ENCODE measurements around the gene NCAPD2. TPM values are rescaled to one million over a fixed set of nuclear protein-coding genes. Genes with fewer than 3 reads are reported as not detected.
A peak's percentile ranks its signal among the peaks of the same experiment; 100 is the strongest.

Gene NCAPD2
- total RNA-seq, 4 donors from 2014 or later, result 17.0 to 29.3 (median 23.0) TPM

GRCh38 chr12:6559500-6559899 is 65.6 kb downstream of the NCAPD2 start:
- Histone ChIP-seq H3K4me1 (peaks cover 0 to 27% (median 3%) of the 10 kb centered on the region in 4 donors), H3K36me3 (peaks cover 0 to 65% (median 27%) of the 10 kb centered on the region in 3 donors), H3K9me3 (no peaks in the 10 kb centered on the region), H3K27ac (no peak overlapping the region), H3K27me3 (no peaks in the 10 kb centered on the region), H3K4me3 (no peak overlapping the region)
- WGBS, 2 donors, result 87 to 91% methylated on average over 1 of the region's 1 CpG
- TF ChIP-seq EP300 (IDR thresholded peaks at IDR 0.05) (no peak), POLR2A (IDR thresholded peaks at IDR 0.05) (no peak), CTCF (IDR thresholded peaks at IDR 0.05) (no peak)
- no peak for DNase-seq (ENCODE audit: low spot score in 2 of 2)

GRCh38 chr12:6560501-6561205 is 66.8 kb downstream of the NCAPD2 start:
- peaks cover 0 to 20% (median 0%) of the 10 kb centered on the region in 4 donors for H3K4me1 ChIP-seq
- no peaks in the 10 kb centered on the region for H3K9me3 ChIP-seq
- WGBS, 2 donors, result 82 to 93% methylated on average over 10 to 13 of the region's 13 CpGs
- DNase-seq (ENCODE audit: low spot score in 2 of 2), result no peak
- no peak overlapping the region for H3K27ac ChIP-seq
- H3K4me3 ChIP-seq, result no peak overlapping the region
- peaks cover 0 to 71% (median 27%) of the 10 kb centered on the region in 3 donors for H3K36me3 ChIP-seq
- no peak for TF ChIP-seq CTCF (IDR thresholded peaks at IDR 0.05)
- no peak for TF ChIP-seq EP300 (IDR thresholded peaks at IDR 0.05)
- no peak for TF ChIP-seq POLR2A (IDR thresholded peaks at IDR 0.05)
- H3K27me3 ChIP-seq, result no peaks in the 10 kb centered on the region

- TF ChIP-seq CTCF (IDR thresholded peaks at IDR 0.05) (no peak), EP300 (IDR thresholded peaks at IDR 0.05) (no peak), POLR2A (IDR thresholded peaks at IDR 0.05) (no peak)
- WGBS, 2 donors, result 96 to 100% methylated on average over 7 to 10 of the region's 10 CpGs
- Histone ChIP-seq H3K27ac (no peak overlapping the region), H3K36me3 (peaks cover 0 to 71% (median 27%) of the 10 kb centered on the region in 3 donors), H3K27me3 (no peaks in the 10 kb centered on the region), H3K4me3 (no peak overlapping the region), H3K9me3 (no peaks in the 10 kb centered on the region), H3K4me1 (peaks cover 0 to 13% (median 8%) of the 10 kb centered on the region in 4 donors)
- DNase-seq (ENCODE audit: low spot score in 2 of 2), result no peak
Measured at GRCh38 chr12:6562881-6563280, 69.0 kb downstream of the NCAPD2 start.

- Histone ChIP-seq H3K9me3 (no peaks in the 10 kb centered on the region), H3K4me3 (no peak overlapping the region), H3K27me3 (no peaks in the 10 kb centered on the region), H3K4me1 (peaks cover 0 to 10% (median 8%) of the 10 kb centered on the region in 4 donors), H3K27ac (no peak overlapping the region), H3K36me3 (peaks cover 0 to 71% (median 27%) of the 10 kb centered on the region in 3 donors)
- TF ChIP-seq CTCF (IDR thresholded peaks at IDR 0.05) (peak; percentile 44 to 69 (median 61)), EP300 (IDR thresholded peaks at IDR 0.05) (no peak)
- 75% methylated on average over 8 of the region's 8 CpGs for WGBS, 2 donors
- DNase-seq (ENCODE audit: low spot score in 2 of 2), result peak in 1 of 2 donors; percentile 61
Measured at GRCh38 chr12:6563448-6564050, 69.6 kb downstream of the NCAPD2 start.

- Histone ChIP-seq H3K27ac (no peak overlapping the region), H3K27me3 (no peaks in the 10 kb centered on the region), H3K4me1 (peaks cover 0 to 19% (median 8%) of the 10 kb centered on the region in 4 donors), H3K9me3 (no peaks in the 10 kb centered on the region), H3K4me3 (peak overlapping the region; percentile 45 to 84 (median 68)), H3K36me3 (peaks cover 0 to 67% (median under 1%) of the 10 kb centered on the region in 3 donors)
- 40 to 41% methylated on average over 8 of the region's 8 CpGs for WGBS, 2 donors
- TF ChIP-seq CTCF (IDR thresholded peaks at IDR 0.05), result no peak
- no peak for TF ChIP-seq POLR2A (IDR thresholded peaks at IDR 0.05)
- no peak for DNase-seq (ENCODE audit: low spot score in 2 of 2)
Measured at GRCh38 chr12:6567112-6567670, 73.3 kb downstream of the NCAPD2 start.
